Measurements from ENCODE around the gene N4BP2L2. TPM values are rescaled to one million over a fixed set of nuclear protein-coding genes. Genes with fewer than 3 reads are reported as not detected.

Gene N4BP2L2
- total RNA-seq, 1 experiment from 2014 or later, result 44.4 TPM

GRCh38 chr13:32471187-32471922 is 67.2 kb downstream of the N4BP2L2 start:
- H3K27me3 ChIP-seq (replicated peaks), result no peaks in the 10 kb centered on the region
- H3K4me3 ChIP-seq, result no peak overlapping the region
- H3K27ac ChIP-seq, result no peak overlapping the region
- no peaks in the 10 kb centered on the region for H3K9me3 ChIP-seq (replicated peaks)
- no peak for DNase-seq (ENCODE audit: low read depth in 1 of 2, low spot score in 2 of 2)
- no peaks in the 10 kb centered on the region for H3K36me3 ChIP-seq
- no peaks in the 10 kb centered on the region for H3K4me1 ChIP-seq (replicated peaks)

DNA sequence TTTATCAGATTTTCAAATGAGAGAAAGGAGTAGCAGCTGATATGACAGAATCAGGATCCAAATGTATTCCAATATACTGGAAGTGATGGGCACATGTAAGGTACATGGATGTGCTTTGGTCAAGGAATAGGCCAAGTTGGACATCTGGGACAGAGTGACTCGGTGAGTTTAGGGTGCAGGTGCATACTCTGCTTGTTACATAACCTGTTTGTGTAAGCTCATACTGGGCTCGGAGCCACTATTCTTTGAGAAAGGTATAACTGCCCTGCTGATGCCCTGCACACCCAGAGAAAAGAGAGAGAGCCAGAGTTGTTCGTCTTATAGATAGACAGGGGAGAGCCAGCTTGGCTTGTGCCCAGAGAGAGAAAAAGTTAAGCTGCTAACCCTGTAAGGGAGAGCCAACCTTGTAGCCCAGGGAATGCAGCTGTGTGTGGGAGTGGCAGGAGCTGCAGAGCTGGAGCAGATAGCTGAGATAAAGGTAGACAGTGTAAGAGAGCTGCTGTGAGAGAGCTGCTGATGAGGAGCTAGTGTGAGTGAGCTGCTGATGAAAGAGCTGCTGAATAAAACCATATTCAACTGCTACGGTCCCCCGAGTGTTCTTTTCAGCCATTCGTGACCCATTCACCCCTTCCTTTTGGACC is 70.0 kb downstream of the N4BP2L2 start:
- Histone ChIP-seq H3K4me3 (no peak overlapping the region), H3K36me3 (no peaks in the 10 kb centered on the region), H3K9me3 (replicated peaks) (no peaks in the 10 kb centered on the region), H3K4me1 (replicated peaks) (no peaks in the 10 kb centered on the region), H3K27me3 (replicated peaks) (no peaks in the 10 kb centered on the region), H3K27ac (no peak overlapping the region)
- no peak for DNase-seq (ENCODE audit: low read depth in 1 of 2, low spot score in 2 of 2)

DNA sequence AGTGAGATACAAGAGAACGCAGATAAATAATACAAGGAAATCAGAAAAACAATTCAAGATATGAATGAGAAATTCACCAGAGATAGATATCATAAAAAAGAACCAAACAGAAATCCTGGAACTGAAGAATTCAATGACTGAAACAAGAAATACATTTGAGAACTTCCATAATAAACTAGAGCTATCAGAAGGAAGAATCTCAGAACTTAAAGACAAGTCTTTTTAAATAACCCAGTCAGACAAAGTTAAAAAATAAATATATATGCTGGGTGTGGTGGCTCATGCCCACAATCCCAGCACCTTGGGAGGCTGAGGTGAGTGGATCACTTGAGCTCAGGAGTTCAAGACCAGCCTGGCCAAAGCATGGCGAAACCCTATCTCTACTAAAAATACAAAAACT is 82.0 kb downstream of the N4BP2L2 start:
- no peaks in the 10 kb centered on the region for H3K9me3 ChIP-seq (replicated peaks)
- H3K27me3 ChIP-seq (replicated peaks), result no peaks in the 10 kb centered on the region
- DNase-seq (ENCODE audit: low read depth in 1 of 2, low spot score in 2 of 2), result no peak
- no peak overlapping the region for H3K27ac ChIP-seq
- H3K4me3 ChIP-seq, result no peak overlapping the region
- H3K36me3 ChIP-seq, result no peaks in the 10 kb centered on the region
- no peaks in the 10 kb centered on the region for H3K4me1 ChIP-seq (replicated peaks)

DNA sequence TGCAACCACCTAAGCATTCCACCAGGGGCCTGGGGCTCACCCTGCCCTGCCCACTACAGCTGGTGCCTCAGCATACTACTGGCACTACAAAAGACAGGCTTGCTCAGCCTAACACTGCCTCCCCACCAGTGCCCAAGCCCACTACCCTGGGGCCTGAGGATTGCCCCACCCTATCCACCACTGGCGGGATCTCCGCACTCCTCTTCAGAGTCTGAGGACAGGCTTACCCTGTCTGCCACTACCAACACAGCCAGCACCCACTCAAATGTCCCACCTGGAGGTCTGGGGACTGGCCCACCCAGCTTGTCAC is 83.0 kb downstream of the N4BP2L2 start:
- no peaks in the 10 kb centered on the region for H3K4me1 ChIP-seq (replicated peaks)
- H3K9me3 ChIP-seq (replicated peaks), result no peaks in the 10 kb centered on the region
- H3K27me3 ChIP-seq (replicated peaks), result no peaks in the 10 kb centered on the region
- no peak overlapping the region for H3K27ac ChIP-seq
- H3K4me3 ChIP-seq, result no peak overlapping the region
- H3K36me3 ChIP-seq, result no peaks in the 10 kb centered on the region
- DNase-seq (ENCODE audit: low read depth in 1 of 2, low spot score in 2 of 2), result no peak

DNA sequence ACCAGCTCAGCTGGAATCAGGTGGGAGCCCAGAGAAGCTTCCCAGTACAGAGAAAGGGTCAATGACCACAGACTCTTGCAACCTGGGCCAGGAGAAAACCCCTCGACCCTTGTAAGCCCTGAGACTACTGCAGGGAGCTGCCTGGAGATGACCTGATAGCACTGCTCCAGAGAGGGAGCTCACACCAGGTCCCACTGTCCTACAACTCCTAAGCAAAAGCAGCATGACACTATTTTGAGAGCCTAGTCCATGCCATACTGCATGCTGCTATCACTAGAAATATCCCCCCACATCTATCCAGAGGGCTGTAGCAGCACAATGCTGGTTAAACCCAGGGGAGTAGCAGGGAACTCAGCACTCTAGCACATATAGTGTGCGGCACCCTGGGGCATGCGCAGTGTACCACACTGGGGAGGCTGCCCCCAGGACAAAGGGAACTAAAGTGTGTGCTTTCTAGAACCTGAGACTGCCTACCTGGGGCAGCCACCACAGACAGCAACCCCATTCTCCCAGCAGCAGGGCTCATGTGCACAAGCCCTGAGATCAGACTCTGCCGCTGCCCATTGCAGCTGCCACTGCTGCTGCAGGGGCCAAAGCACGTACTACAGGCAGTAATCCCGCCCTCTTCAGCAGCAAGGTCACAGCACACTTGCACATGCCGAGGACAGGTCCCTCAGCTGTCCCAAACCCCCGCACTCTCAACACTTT is 83.6 kb downstream of the N4BP2L2 start:
- Histone ChIP-seq H3K36me3 (no peaks in the 10 kb centered on the region), H3K4me3 (no peak overlapping the region), H3K9me3 (replicated peaks) (no peaks in the 10 kb centered on the region), H3K27ac (no peak overlapping the region), H3K27me3 (replicated peaks) (no peaks in the 10 kb centered on the region), H3K4me1 (replicated peaks) (no peaks in the 10 kb centered on the region)
- no peak for DNase-seq (ENCODE audit: low read depth in 1 of 2, low spot score in 2 of 2)

- no peaks in the 10 kb centered on the region for H3K27me3 ChIP-seq (replicated peaks)
- no peak for DNase-seq (ENCODE audit: low read depth in 1 of 2, low spot score in 2 of 2)
- no peak overlapping the region for H3K27ac ChIP-seq
- no peaks in the 10 kb centered on the region for H3K36me3 ChIP-seq
- no peaks in the 10 kb centered on the region for H3K9me3 ChIP-seq (replicated peaks)
- no peaks in the 10 kb centered on the region for H3K4me1 ChIP-seq (replicated peaks)
- H3K4me3 ChIP-seq, result no peak overlapping the region
Observed at GRCh38 chr13:32453981-32454380, 84.6 kb downstream of the N4BP2L2 start.

- no peak for DNase-seq (ENCODE audit: low read depth in 1 of 2, low spot score in 2 of 2)
- Histone ChIP-seq H3K36me3 (no peaks in the 10 kb centered on the region), H3K4me3 (no peak overlapping the region)
Observed at GRCh38 chr13:32448972-32449371, 89.6 kb downstream of the N4BP2L2 start.

DNA sequence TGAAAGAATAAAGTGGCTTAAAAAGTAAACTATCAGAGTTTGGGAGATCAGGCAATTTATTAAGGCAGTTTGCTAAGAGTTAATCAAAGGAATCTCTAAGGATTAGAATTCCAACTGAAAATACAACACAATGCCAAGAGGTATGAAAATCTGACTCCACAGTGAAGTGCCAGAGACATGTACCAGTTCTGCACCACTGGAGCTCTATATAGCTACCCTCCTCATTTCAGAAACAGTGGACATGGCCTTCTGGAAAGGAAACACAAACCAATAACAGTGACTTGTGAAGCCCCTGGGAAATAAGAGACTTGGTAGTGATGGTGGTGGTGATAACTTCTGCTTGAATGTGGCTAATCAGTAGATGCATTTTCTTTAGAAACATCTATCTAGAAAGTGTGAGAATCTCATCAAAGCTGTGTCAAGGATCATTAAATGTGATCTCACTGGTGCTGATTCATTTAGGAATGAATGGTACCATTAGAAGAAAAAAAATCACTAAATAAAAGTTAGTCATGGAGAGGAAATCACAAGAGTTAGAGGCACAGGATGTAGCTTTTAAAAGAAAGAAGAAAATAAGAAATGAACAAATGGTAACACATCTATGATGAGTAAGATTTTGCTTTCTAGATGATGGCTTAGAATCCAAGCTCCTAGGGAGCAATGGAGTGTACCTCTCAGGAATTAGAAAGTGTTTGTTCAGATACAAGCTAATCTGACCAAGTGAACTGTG is 90.5 kb downstream of the N4BP2L2 start:
- Histone ChIP-seq H3K27ac (no peak overlapping the region), H3K36me3 (no peaks in the 10 kb centered on the region), H3K4me3 (no peak overlapping the region), H3K4me1 (replicated peaks) (no peaks in the 10 kb centered on the region), H3K27me3 (replicated peaks) (no peaks in the 10 kb centered on the region), H3K9me3 (replicated peaks) (no peaks in the 10 kb centered on the region)
- no peak for DNase-seq (ENCODE audit: low read depth in 1 of 2, low spot score in 2 of 2)

More at GRCh38 chr13:32448972-32449371, 89.6 kb downstream of the N4BP2L2 start:
- H3K4me1 ChIP-seq (replicated peaks), result no peaks in the 10 kb centered on the region
- no peaks in the 10 kb centered on the region for H3K9me3 ChIP-seq (replicated peaks)
- H3K27me3 ChIP-seq (replicated peaks), result no peaks in the 10 kb centered on the region
- no peak overlapping the region for H3K27ac ChIP-seq

DNA sequence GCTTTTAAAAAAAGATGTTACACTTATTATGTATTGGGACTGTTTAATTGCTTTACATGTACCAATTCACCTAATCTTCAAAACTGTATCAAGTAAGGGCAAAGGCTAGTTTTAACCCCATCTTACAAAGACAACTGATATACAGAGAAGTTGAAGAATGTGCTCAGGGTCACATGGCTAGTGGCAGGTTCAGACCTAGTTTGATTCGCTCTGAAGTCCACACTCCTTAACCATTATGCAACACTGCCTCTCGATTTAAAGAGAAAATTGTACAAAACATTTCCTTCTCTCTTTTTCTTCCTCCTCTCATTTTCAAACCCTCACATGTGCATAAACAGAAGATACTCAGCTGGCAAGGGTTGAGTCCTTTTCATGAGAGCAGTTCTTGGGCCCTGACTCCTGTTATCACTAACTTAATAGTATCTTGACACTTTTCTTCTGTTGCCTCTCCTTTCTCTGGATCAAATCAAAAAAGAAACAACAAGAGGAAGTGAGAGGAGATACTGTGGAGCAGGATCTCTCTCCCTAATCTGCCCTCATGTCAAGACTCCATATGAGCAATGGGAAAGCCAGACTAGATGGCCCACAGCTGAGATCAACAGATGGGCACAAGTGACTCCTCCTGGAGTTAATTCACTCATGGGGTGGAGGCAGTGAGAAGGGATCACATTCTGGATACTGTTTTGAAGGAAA is 91.7 kb downstream of the N4BP2L2 start:
- no peak overlapping the region for H3K4me3 ChIP-seq
- no peak for DNase-seq (ENCODE audit: low read depth in 1 of 2, low spot score in 2 of 2)
- H3K36me3 ChIP-seq, result no peaks in the 10 kb centered on the region
- no peaks in the 10 kb centered on the region for H3K9me3 ChIP-seq (replicated peaks)
- H3K27ac ChIP-seq, result no peak overlapping the region
- no peaks in the 10 kb centered on the region for H3K27me3 ChIP-seq (replicated peaks)
- no peaks in the 10 kb centered on the region for H3K4me1 ChIP-seq (replicated peaks)

- Histone ChIP-seq H3K9me3 (replicated peaks) (no peaks in the 10 kb centered on the region), H3K27me3 (replicated peaks) (no peaks in the 10 kb centered on the region), H3K36me3 (no peaks in the 10 kb centered on the region), H3K27ac (no peak overlapping the region), H3K4me3 (no peak overlapping the region), H3K4me1 (replicated peaks) (no peaks in the 10 kb centered on the region)
- no peak for DNase-seq (ENCODE audit: low read depth in 1 of 2, low spot score in 2 of 2)
Observed at GRCh38 chr13:32446220-32446619, 92.4 kb downstream of the N4BP2L2 start.

- Histone ChIP-seq H3K27me3 (replicated peaks) (no peaks in the 10 kb centered on the region), H3K27ac (no peak overlapping the region), H3K4me1 (replicated peaks) (no peaks in the 10 kb centered on the region), H3K4me3 (no peak overlapping the region), H3K9me3 (replicated peaks) (no peaks in the 10 kb centered on the region), H3K36me3 (no peaks in the 10 kb centered on the region)
- no peak for DNase-seq (ENCODE audit: low read depth in 1 of 2, low spot score in 2 of 2)
Observed at GRCh38 chr13:32445461-32445860, 93.1 kb downstream of the N4BP2L2 start.

GRCh38 chr13:32443111-32443510 is 95.5 kb downstream of the N4BP2L2 start:
- DNase-seq (ENCODE audit: low read depth in 1 of 2, low spot score in 2 of 2), result no peak
- no peak overlapping the region for H3K4me3 ChIP-seq
- H3K36me3 ChIP-seq, result no peaks in the 10 kb centered on the region
- no peak overlapping the region for H3K27ac ChIP-seq
- no peaks in the 10 kb centered on the region for H3K27me3 ChIP-seq (replicated peaks)
- no peaks in the 10 kb centered on the region for H3K9me3 ChIP-seq (replicated peaks)
- H3K4me1 ChIP-seq (replicated peaks), result no peaks in the 10 kb centered on the region

GRCh38 chr13:32438871-32439270 is 99.7 kb downstream of the N4BP2L2 start:
- no peak overlapping the region for H3K4me3 ChIP-seq
- H3K27ac ChIP-seq, result no peak overlapping the region
- no peaks in the 10 kb centered on the region for H3K27me3 ChIP-seq (replicated peaks)
- no peaks in the 10 kb centered on the region for H3K4me1 ChIP-seq (replicated peaks)
- no peak for DNase-seq (ENCODE audit: low read depth in 1 of 2, low spot score in 2 of 2)
- H3K36me3 ChIP-seq, result no peaks in the 10 kb centered on the region
- H3K9me3 ChIP-seq (replicated peaks), result no peaks in the 10 kb centered on the region

All from SJSA1 (cell line).